ENCODE results near the gene MT2A. TPM values are rescaled to one million over a fixed set of nuclear protein-coding genes. Genes with fewer than 3 reads are reported as not detected.

Gene MT2A
- polyA plus RNA-seq, 1 donor from 2014 or later = not detected

DNA sequence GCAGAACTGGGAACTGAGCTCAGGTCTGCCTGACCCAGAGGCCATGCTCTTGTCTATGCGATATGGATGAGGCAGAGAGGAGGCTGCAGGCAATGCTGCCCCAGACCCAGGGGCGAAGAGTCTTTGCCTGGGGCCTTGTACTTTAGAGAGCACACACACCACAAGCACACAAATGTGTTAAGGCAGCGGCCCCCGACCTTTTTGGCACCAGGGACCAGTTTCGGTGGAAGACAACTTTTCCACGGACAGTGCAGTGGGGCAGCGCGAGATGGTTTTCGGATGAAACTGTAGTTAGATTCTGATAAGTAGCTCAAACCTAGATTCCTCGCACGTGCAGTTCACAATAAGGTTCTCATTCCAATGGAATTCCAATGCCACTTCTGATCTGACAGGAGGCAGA is 36.9 kb upstream of the MT2A start:
- Histone ChIP-seq H3K27ac (ENCODE audit: low read length) (no peak overlapping the region), H3K9me3 (ENCODE audit: low read length) (no peaks in the 10 kb centered on the region), H3K27me3 (ENCODE audit: insufficient read depth, low read depth, low read length) (no peaks in the 10 kb centered on the region), H3F3A (ENCODE audit: insufficient read depth, low read length, poor library complexity, severe bottlenecking) (no peaks in the 10 kb centered on the region), H3K4me2 (ENCODE audit: low read length) (no peak overlapping the region), H3K36me3 (ENCODE audit: insufficient read depth, low read length) (no peaks in the 10 kb centered on the region), H4K20me1 (ENCODE audit: insufficient read depth) (no peaks in the 10 kb centered on the region), H3K79me2 (replicated peaks; ENCODE audit: insufficient read depth, low read length) (no peaks in the 10 kb centered on the region), H3K9me2 (ENCODE audit: insufficient read depth, low read length) (no peaks in the 10 kb centered on the region), H2AFZ (ENCODE audit: low read depth, low read length) (no peak overlapping the region), H3K4me3 (ENCODE audit: low read length) (no peak overlapping the region), H3K9ac (ENCODE audit: low read length) (no peak overlapping the region)
- TF ChIP-seq SMC3 (conservative IDR thresholded peaks at IDR 0.05; ENCODE audit: poor library complexity) (no peak), POLR2AphosphoS5 (IDR thresholded peaks at IDR 0.05) (no peak), MXI1 (conservative IDR thresholded peaks at IDR 0.05; ENCODE audit: poor library complexity, severe bottlenecking) (no peak)
- TF ChIP-seq, protein P1, sequence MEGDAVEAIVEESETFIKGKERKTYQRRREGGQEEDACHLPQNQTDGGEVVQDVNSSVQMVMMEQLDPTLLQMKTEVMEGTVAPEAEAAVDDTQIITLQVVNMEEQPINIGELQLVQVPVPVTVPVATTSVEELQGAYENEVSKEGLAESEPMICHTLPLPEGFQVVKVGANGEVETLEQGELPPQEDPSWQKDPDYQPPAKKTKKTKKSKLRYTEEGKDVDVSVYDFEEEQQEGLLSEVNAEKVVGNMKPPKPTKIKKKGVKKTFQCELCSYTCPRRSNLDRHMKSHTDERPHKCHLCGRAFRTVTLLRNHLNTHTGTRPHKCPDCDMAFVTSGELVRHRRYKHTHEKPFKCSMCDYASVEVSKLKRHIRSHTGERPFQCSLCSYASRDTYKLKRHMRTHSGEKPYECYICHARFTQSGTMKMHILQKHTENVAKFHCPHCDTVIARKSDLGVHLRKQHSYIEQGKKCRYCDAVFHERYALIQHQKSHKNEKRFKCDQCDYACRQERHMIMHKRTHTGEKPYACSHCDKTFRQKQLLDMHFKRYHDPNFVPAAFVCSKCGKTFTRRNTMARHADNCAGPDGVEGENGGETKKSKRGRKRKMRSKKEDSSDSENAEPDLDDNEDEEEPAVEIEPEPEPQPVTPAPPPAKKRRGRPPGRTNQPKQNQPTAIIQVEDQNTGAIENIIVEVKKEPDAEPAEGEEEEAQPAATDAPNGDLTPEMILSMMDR (IDR thresholded peaks at IDR 0.05; ENCODE audit: poor library complexity, severe bottlenecking) = no peak

DNA sequence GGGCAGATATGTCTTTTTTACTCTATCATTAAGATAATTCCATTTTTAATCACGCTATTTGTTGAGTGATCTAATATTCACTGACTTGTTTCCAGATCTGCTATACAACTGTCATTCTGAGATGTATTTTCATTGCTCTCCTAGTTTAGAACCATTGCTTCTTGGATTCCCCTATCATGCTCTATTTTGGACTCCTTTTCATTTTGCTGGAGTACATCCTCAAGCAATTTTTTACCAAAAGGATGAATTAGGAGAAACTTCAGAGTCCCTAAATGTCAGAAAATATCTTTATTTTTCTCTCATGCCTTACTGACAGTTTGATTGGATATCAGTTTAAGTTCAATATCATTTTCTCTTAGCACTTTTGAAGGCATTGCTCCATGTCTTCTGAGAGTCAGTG is 33.8 kb upstream of the MT2A start:
- H4K20me1 ChIP-seq (ENCODE audit: insufficient read depth) = no peaks in the 10 kb centered on the region
- TF ChIP-seq, protein P1 (IDR thresholded peaks at IDR 0.05; ENCODE audit: poor library complexity, severe bottlenecking) = no peak
- TF ChIP-seq POLR2AphosphoS5 (IDR thresholded peaks at IDR 0.05) (no peak), TAF1 (IDR thresholded peaks at IDR 0.05; ENCODE audit: low read depth) (no peak), SMC3 (conservative IDR thresholded peaks at IDR 0.05; ENCODE audit: poor library complexity) (no peak), EP300 (conservative IDR thresholded peaks at IDR 0.05; ENCODE audit: poor library complexity, severe bottlenecking) (no peak), RAD21 (conservative IDR thresholded peaks at IDR 0.05) (no peak), MXI1 (conservative IDR thresholded peaks at IDR 0.05; ENCODE audit: poor library complexity, severe bottlenecking) (no peak), EZH2 (IDR thresholded peaks at IDR 0.05; ENCODE audit: borderline replicate concordance, insufficient read depth, low read length, poor library complexity, severe bottlenecking) (no peak)
- TF ChIP-seq, protein P2, sequence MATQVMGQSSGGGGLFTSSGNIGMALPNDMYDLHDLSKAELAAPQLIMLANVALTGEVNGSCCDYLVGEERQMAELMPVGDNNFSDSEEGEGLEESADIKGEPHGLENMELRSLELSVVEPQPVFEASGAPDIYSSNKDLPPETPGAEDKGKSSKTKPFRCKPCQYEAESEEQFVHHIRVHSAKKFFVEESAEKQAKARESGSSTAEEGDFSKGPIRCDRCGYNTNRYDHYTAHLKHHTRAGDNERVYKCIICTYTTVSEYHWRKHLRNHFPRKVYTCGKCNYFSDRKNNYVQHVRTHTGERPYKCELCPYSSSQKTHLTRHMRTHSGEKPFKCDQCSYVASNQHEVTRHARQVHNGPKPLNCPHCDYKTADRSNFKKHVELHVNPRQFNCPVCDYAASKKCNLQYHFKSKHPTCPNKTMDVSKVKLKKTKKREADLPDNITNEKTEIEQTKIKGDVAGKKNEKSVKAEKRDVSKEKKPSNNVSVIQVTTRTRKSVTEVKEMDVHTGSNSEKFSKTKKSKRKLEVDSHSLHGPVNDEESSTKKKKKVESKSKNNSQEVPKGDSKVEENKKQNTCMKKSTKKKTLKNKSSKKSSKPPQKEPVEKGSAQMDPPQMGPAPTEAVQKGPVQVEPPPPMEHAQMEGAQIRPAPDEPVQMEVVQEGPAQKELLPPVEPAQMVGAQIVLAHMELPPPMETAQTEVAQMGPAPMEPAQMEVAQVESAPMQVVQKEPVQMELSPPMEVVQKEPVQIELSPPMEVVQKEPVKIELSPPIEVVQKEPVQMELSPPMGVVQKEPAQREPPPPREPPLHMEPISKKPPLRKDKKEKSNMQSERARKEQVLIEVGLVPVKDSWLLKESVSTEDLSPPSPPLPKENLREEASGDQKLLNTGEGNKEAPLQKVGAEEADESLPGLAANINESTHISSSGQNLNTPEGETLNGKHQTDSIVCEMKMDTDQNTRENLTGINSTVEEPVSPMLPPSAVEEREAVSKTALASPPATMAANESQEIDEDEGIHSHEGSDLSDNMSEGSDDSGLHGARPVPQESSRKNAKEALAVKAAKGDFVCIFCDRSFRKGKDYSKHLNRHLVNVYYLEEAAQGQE (IDR thresholded peaks at IDR 0.05; ENCODE audit: borderline replicate concordance) = no peak
- H3K4me3 ChIP-seq (ENCODE audit: low read length) = no peak overlapping the region
- H3F3A ChIP-seq (ENCODE audit: insufficient read depth, low read length, poor library complexity, severe bottlenecking) = no peaks in the 10 kb centered on the region
- no peak overlapping the region for H3K9ac ChIP-seq (ENCODE audit: low read length)
- H3K9me3 ChIP-seq (ENCODE audit: low read length) = no peaks in the 10 kb centered on the region
- H3K4me2 ChIP-seq (ENCODE audit: low read length) = no peak overlapping the region
- H2AFZ ChIP-seq (ENCODE audit: low read depth, low read length) = no peak overlapping the region
- H3K36me3 ChIP-seq (ENCODE audit: insufficient read depth, low read length) = no peaks in the 10 kb centered on the region
- H3K27me3 ChIP-seq (ENCODE audit: insufficient read depth, low read depth, low read length) = no peaks in the 10 kb centered on the region
- no peaks in the 10 kb centered on the region for H3K79me2 ChIP-seq (replicated peaks; ENCODE audit: insufficient read depth, low read length)
- no peaks in the 10 kb centered on the region for H3K9me2 ChIP-seq (ENCODE audit: insufficient read depth, low read length)
- H3K27ac ChIP-seq (ENCODE audit: low read length) = no peak overlapping the region

Data from neural cell (in vitro differentiated cells).